PC-3 (cell line): ENCODE measurements around the gene PBRM1. TPM values are rescaled to one million over a fixed set of nuclear protein-coding genes. Genes with fewer than 3 reads are reported as not detected.

Experiments used
- ATAC-seq: fragments of 200-7000 bp; cut with Tn5 transposase; 2 replicates; pipeline ENCODE4 v1.9.1; 2020; ENCODE audit warnings: mild to moderate bottlenecking, moderate library complexity
- BruUV-seq: library from RNA; stranded (reverse); fragments of 400-500 nt; replicated peaks from 2 replicates; lab custom pipeline; 2021; lab: Mats Ljungman, UMichigan
- CTCF ChIA-PET: fragments of 300-600 bp; sonication (Branson Sonifier 250); formaldehyde crosslinking; loops from one replicate; lab custom pipeline; 2022; ENCODE audit warnings: antibody characterized with exemption; lab: Charles Lee
- POLR2A ChIA-PET: fragments of 300-600 bp; sonication (Branson Sonifier 250); formaldehyde crosslinking; loops from one replicate; lab custom pipeline; 2022; ENCODE audit warnings: antibody characterized with exemption; ENCODE audit not compliant: unreplicated experiment; lab: Charles Lee
- DNase-seq: peaks from one replicate; pipeline ENCODE4 v3.0.0-alpha.2; 2015
- H2AFZ ChIP-seq: fragments of 300-600 bp; sonication (generic); 2 replicates; pipeline ENCODE4 v1.6.0; 2016; ENCODE audit warnings: antibody characterized with exemption, low read length
- H3F3A ChIP-seq: fragments of 300-600 bp; sonication (generic); one replicate; pipeline ENCODE4 v1.6.0; 2017; ENCODE audit warnings: antibody characterized with exemption, low read length, control low read depth, mild to moderate bottlenecking; ENCODE audit not compliant: unreplicated experiment
- H3K27ac ChIP-seq: fragments of 300-600 bp; sonication (generic); 2 replicates; pipeline ENCODE4 v1.5.1; 2016; ENCODE audit warnings: mild to moderate bottlenecking, low read length
- H3K27me3 ChIP-seq: fragments of 300-600 bp; sonication (generic); 2 replicates; pipeline ENCODE4 v1.6.1; 2016; ENCODE audit warnings: low read length, mixed read lengths
- H3K36me3 ChIP-seq: fragments of 300-600 bp; sonication (generic); 2 replicates; pipeline ENCODE4 v1.6.1; 2016; ENCODE audit warnings: low read depth, mixed run types, low read length, mixed read lengths
- H3K4me1 ChIP-seq: fragments of 300-600 bp; sonication (generic); 2 replicates; pipeline ENCODE4 v1.5.1; 2016; ENCODE audit warnings: low read length; ENCODE audit not compliant: insufficient read depth
- H3K4me2 ChIP-seq: fragments of 300-600 bp; sonication (generic); 2 replicates; pipeline ENCODE4 v1.6.0; 2016; ENCODE audit warnings: low read length
- H3K4me3 ChIP-seq: fragments of 300-600 bp; sonication (generic); 2 replicates; pipeline ENCODE4 v1.5.1; 2016; ENCODE audit warnings: mild to moderate bottlenecking, low read length, mixed read lengths
- H3K79me2 ChIP-seq: fragments of 300-600 bp; sonication (generic); 2 replicates; pipeline ENCODE4 v1.6.1; 2017; ENCODE audit warnings: low read length, mixed read lengths
- H3K9ac ChIP-seq: fragments of 300-600 bp; sonication (generic); 2 replicates; pipeline ENCODE4 v1.6.0; 2016; ENCODE audit warnings: mild to moderate bottlenecking, low read length
- H3K9me2 ChIP-seq: fragments of 300-600 bp; sonication (generic); replicated peaks from 2 replicates; pipeline ENCODE4 v1.6.1; 2016; ENCODE audit warnings: mixed run types, low read length, mixed read lengths
- H3K9me3 ChIP-seq: fragments of 300-600 bp; sonication (generic); 2 replicates; pipeline ENCODE4 v1.6.1; 2016; ENCODE audit warnings: low read length, mixed read lengths
- H4K20me1 ChIP-seq: fragments of 300-600 bp; sonication (generic); 2 replicates; pipeline ENCODE4 v1.6.1; 2016; ENCODE audit warnings: low read length, mixed read lengths
- EZH2 ChIP-seq: fragments of 300-600 bp; sonication (generic); IDR thresholded peaks from one replicate; pipeline ENCODE4 v1.6.1; 2017; ENCODE audit warnings: antibody characterized with exemption, mild to moderate bottlenecking, low read length; ENCODE audit not compliant: unreplicated experiment
- EZH2phosphoT487 ChIP-seq: fragments of 300-600 bp; sonication (generic); IDR thresholded peaks from 2 replicates; pipeline ENCODE4 v1.6.1; 2018; ENCODE audit warnings: mild to moderate bottlenecking, antibody characterized with exemption, low read length, borderline replicate concordance
- intact Hi-C: fragments of 100-400 bp; cut with micrococcal nuclease; formaldehyde crosslinking; loops from 2 replicates; pipeline ENCODE4 v1.9.0; 2023
- total RNA-seq: library from RNA; depleted of rRNA; stranded (reverse); fragments of >200 nt; gene quantifications from 2 replicates; pipeline ENCODE4 v1.2.3, GENCODE V29; 2014
- TF ChIP-seq, protein P1 (sequence below): fragments of 300-600 bp; sonication (generic); conservative IDR thresholded peaks from 2 replicates; pipeline ENCODE4 v1.5.1; 2017; ENCODE audit warnings: antibody characterized with exemption, low read depth, mild to moderate bottlenecking, low read length

The PBRM1 gene
- total RNA-seq, 1 experiment from 2014 or later: 59.7 TPM

DNA sequence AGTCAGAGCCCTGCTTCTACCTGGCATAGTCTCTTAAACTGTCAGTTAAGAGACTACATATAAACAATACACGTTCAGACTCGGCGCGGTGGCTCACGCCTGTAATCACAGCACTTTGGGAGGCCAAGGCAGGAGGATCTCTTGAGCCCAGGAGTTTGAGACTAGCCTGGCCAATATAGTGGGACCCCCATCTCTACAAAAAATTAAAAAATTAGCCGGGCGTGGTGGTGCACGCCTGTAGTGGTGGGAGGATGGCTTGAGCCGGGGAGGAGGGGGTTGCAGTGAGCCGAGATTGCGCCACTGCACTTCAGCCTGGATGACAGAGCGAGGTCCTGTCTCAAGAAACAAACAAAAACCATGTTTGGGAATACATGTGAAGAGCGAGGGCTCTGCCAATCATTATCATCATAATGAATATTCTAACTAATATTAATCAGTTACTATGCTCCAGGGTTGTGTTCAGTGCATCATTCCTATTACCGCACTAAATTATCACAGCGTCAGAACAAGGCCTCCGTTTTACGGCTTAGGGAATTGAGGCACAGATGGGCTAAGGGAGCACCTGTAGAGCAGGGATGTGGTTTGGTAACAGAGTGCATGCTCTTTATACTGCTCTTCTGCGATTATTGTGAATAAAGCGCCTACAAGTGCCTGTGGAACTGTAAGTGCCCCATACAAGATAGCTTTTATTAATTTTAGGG lies 150.2 kb downstream of the PBRM1 start:
- Histone ChIP-seq H3K4me3 (peak overlapping the region; percentile 56), H3K79me2 (peaks cover 73% of the 10 kb centered on the region), H3K27ac (no peak overlapping the region), H3K9ac (no peak overlapping the region), H3F3A (no peaks in the 10 kb centered on the region), H3K9me3 (no peaks in the 10 kb centered on the region), H2AFZ (peak overlapping the region; percentile 78), H3K36me3 (peaks cover 9% of the 10 kb centered on the region; the same call in 1 of the 2 replicates), H3K9me2 (no peaks in the 10 kb centered on the region), H3K4me2 (peak overlapping the region; percentile 83), H3K27me3 (no peaks in the 10 kb centered on the region), H3K4me1 (peaks cover 46% of the 10 kb centered on the region), H4K20me1 (peaks cover 26% of the 10 kb centered on the region)
- no peak for DNase-seq
- intact Hi-C loops: loop anchor here (10.0 kb wide), 1 partner anchor 149 kb away; the partner anchor contains the start of genes GNL3 and PBRM1
- ChIA-PET CTCF (no interaction called here), POLR2A (interaction anchor here (0.5 to 0.9 kb wide), 5 partner anchors 34 to 362 kb away, joined by 3 to 5 read pairs (median 4); partner anchors contain the start of gene STIMATE)
- TF ChIP-seq EZH2: no peak
- TF ChIP-seq, protein P1, sequence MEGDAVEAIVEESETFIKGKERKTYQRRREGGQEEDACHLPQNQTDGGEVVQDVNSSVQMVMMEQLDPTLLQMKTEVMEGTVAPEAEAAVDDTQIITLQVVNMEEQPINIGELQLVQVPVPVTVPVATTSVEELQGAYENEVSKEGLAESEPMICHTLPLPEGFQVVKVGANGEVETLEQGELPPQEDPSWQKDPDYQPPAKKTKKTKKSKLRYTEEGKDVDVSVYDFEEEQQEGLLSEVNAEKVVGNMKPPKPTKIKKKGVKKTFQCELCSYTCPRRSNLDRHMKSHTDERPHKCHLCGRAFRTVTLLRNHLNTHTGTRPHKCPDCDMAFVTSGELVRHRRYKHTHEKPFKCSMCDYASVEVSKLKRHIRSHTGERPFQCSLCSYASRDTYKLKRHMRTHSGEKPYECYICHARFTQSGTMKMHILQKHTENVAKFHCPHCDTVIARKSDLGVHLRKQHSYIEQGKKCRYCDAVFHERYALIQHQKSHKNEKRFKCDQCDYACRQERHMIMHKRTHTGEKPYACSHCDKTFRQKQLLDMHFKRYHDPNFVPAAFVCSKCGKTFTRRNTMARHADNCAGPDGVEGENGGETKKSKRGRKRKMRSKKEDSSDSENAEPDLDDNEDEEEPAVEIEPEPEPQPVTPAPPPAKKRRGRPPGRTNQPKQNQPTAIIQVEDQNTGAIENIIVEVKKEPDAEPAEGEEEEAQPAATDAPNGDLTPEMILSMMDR: no peak
- no peak for TF ChIP-seq EZH2phosphoT487
- ATAC-seq: no peak
- BruUV-seq: TSS peak; percentile 40

DNA sequence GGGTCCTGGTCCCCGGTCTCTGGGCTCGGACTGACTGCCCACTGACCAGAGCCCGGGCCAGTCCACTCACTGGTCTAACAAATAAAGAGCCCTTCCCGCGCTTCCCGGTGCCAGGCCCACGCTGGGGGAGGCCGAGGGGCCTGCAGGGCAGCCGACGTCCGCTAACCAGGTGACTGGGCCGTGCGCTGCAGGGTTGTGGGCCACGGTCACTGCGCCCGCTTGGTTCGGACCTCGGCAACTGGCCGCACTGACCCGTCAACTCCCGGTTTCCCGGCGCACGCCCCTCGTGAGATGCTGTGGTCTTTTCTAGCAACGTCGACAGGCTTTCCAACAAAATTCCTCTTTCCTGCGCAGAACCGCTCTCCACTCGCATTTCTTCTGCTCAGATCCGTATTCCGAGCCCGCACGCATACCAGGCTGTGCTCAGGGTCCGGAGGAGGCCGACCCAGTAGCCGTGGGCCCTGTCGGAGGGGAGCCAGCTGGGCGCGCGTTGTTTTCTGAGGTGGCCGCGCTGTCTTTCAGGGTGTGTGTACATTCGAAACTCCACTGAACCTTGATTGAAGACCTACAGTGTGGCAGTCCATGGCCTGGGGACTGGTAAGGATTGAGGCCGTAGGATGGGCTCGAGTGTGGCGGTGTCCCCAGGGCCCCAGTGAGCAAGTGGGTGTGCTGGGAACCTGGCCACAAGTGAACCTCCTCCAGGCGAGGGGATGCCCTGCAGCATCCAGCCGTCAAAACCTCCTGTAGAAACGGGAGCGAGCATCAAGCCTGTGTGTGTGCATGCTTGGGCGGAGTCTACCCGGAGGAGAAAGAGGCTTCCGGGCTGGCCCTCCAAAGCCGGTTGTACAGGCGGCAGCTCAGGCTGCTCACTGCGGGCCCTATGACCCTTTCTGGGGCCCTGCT lies 151.2 kb downstream of the PBRM1 start:
- POLR2A ChIA-PET: no interaction called here
- no peaks in the 10 kb centered on the region for H3K27me3 ChIP-seq
- DNase-seq (peak; percentile 10), ATAC-seq (no peak)
- H4K20me1 ChIP-seq: peaks cover 26% of the 10 kb centered on the region
- 0 out of 2 replicates have a peak, but pooled peaks cover 5% of the 10 kb centered on the region for H3K36me3 ChIP-seq
- peak overlapping the region; percentile 89 for H3K4me2 ChIP-seq
- H2AFZ ChIP-seq: peak overlapping the region; percentile 85
- intact Hi-C loops: loop anchor here (10.0 kb wide), 1 partner anchor 150 kb away; the partner anchor contains the start of genes GNL3 and PBRM1
- H3K9me3 ChIP-seq: no peaks in the 10 kb centered on the region
- peak overlapping the region; percentile 74 for H3K4me3 ChIP-seq
- peak overlapping the region; percentile 73 for H3K9ac ChIP-seq
- H3K4me1 ChIP-seq: peaks cover 52% of the 10 kb centered on the region
- no peak overlapping the region for H3K27ac ChIP-seq
- H3K9me2 ChIP-seq: no peaks in the 10 kb centered on the region
- CTCF ChIA-PET: no interaction called here
- no peaks in the 10 kb centered on the region for H3F3A ChIP-seq
- BruUV-seq: no TSS peak
- TF ChIP-seq, protein P1: no peak
- no peak for TF ChIP-seq EZH2phosphoT487
- no peak for TF ChIP-seq EZH2
- peaks cover 73% of the 10 kb centered on the region for H3K79me2 ChIP-seq
